GM23338 (cell line): ENCODE measurements around the gene GRIK4. TPM values are rescaled to one million over a fixed set of nuclear protein-coding genes. Genes with fewer than 3 reads are reported as not detected.

Experiments
- ATAC-seq: fragments of 200-7000 bp; cut with Tn5 transposase; 3 replicates; pipeline ENCODE4 v1.9.1; 2020
- DNase-seq: peaks from one replicate; pipeline ENCODE4 v3.0.0-alpha.2; 2015; ENCODE audit warnings: low spot score
- H2AFZ ChIP-seq: fragments of 200-600 bp; sonication (generic); 2 replicates; pipeline ENCODE4 v1.8.0; 2016; ENCODE audit warnings: antibody characterized with exemption, mild to moderate bottlenecking, moderate library complexity
- H3F3A ChIP-seq: fragments of 200-600 bp; sonication (generic); replicated peaks from 2 replicates; pipeline ENCODE4 v1.8.0; 2017; ENCODE audit warnings: antibody characterized with exemption, mixed run types, low read depth
- H3K27ac ChIP-seq: fragments of 200-600 bp; sonication (generic); 2 replicates; pipeline ENCODE4 v1.6.1; 2016; ENCODE audit warnings: low read depth
- H3K27me3 ChIP-seq: fragments of 200-600 bp; sonication (generic); 2 replicates; pipeline ENCODE4 v1.8.0; 2016; ENCODE audit warnings: mild to moderate bottlenecking, mixed run types, moderate library complexity; ENCODE audit not compliant: insufficient read depth
- H3K36me3 ChIP-seq: fragments of 200-600 bp; sonication (generic); 2 replicates; pipeline ENCODE4 v1.8.0; 2016; ENCODE audit warnings: mild to moderate bottlenecking; ENCODE audit not compliant: insufficient read depth
- H3K4me1 ChIP-seq: fragments of 200-600 bp; sonication (generic); 2 replicates; pipeline ENCODE4 v1.8.0; 2016; ENCODE audit warnings: mild to moderate bottlenecking, moderate library complexity; ENCODE audit not compliant: insufficient read depth
- H3K4me2 ChIP-seq: fragments of 200-600 bp; sonication (generic); 2 replicates; pipeline ENCODE4 v1.7.1; 2017; ENCODE audit warnings: mixed run types
- H3K4me3 ChIP-seq: fragments of 200-600 bp; sonication (generic); 2 replicates; pipeline ENCODE4 v1.6.1; 2016; ENCODE audit warnings: mixed run types
- H3K79me2 ChIP-seq: fragments of 200-600 bp; sonication (generic); replicated peaks from 2 replicates; pipeline ENCODE4 v1.8.0; 2017; ENCODE audit warnings: mild to moderate bottlenecking; ENCODE audit not compliant: insufficient read depth
- H3K9me2 ChIP-seq: fragments of 200-600 bp; sonication (generic); 2 replicates; pipeline ENCODE4 v1.8.0; 2017; ENCODE audit not compliant: insufficient read depth
- H4K20me1 ChIP-seq: fragments of 200-600 bp; sonication (generic); replicated peaks from 2 replicates; pipeline ENCODE4 v1.8.0; 2017; ENCODE audit warnings: mild to moderate bottlenecking; ENCODE audit not compliant: insufficient read depth
- H3K27ac Mint-ChIP-seq: 2 replicates; pipeline ENCODE4 v1.8.0; 2020; ENCODE audit warnings: inconsistent platforms, mild to moderate bottlenecking, moderate library complexity, mixed read lengths
- H3K27me3 Mint-ChIP-seq: 3 replicates; pipeline ENCODE4 v1.8.0; 2022; ENCODE audit warnings: low read depth, mild to moderate bottlenecking, moderate library complexity, mixed read lengths, inconsistent platforms; ENCODE audit not compliant: insufficient read depth, poor library complexity
- H3K36me3 Mint-ChIP-seq: 3 replicates; pipeline ENCODE4 v1.8.0; 2021; ENCODE audit warnings: low read depth, mild to moderate bottlenecking, inconsistent platforms, moderate library complexity, mixed read lengths
- H3K4me1 Mint-ChIP-seq: 3 replicates; pipeline ENCODE4 v1.8.0; 2020; ENCODE audit warnings: mild to moderate bottlenecking, inconsistent platforms, mixed read lengths
- H3K4me3 Mint-ChIP-seq: 3 replicates; pipeline ENCODE4 v1.8.0; 2021; ENCODE audit warnings: moderate library complexity, mild to moderate bottlenecking, inconsistent platforms, mixed read lengths
- H3K9me3 Mint-ChIP-seq: 3 replicates; pipeline ENCODE4 v1.8.0; 2020; ENCODE audit warnings: moderate library complexity, mild to moderate bottlenecking, inconsistent platforms, mixed read lengths
- CREB1 ChIP-seq: fragments of 250-450 bp; sonication (Bioruptor Pico); IDR thresholded peaks from 2 replicates; pipeline ENCODE4 v1.5.0; 2020; ENCODE audit warnings: low read depth, mild to moderate bottlenecking, moderate library complexity
- JUNB ChIP-seq: IDR thresholded peaks from one replicate; pipeline ENCODE4 v1.6.1; 2016; ENCODE audit warnings: antibody characterized with exemption; ENCODE audit not compliant: unreplicated experiment
- ZNF114 ChIP-seq: fragments of 250-450 bp; sonication (Bioruptor Pico); IDR thresholded peaks from 2 replicates; pipeline ENCODE4 v1.5.0; 2020; ENCODE audit warnings: mild to moderate bottlenecking, moderate library complexity
- polyA plus RNA-seq: library from polyadenylated mRNA; unstranded; fragments of >200 nt; fragmentation: Nextera tagmentation; extraction: Ambion mirVana; gene quantifications from 2 replicates; pipeline ENCODE4 v1.2.1, GENCODE V29; 2016
- total RNA-seq: library from RNA; depleted of rRNA; stranded (reverse); fragments of >200 nt; shearing (Covaris generic); gene quantifications from 2 replicates; pipeline ENCODE4 v1.2.3, GENCODE V29; 2014
- TF ChIP-seq, protein P1 (sequence below): fragments of 250-450 bp; sonication (Bioruptor Pico); IDR thresholded peaks from 2 replicates; pipeline ENCODE4 v1.5.0; 2020; ENCODE audit warnings: mild to moderate bottlenecking, moderate library complexity
- TF ChIP-seq, protein P2 (sequence below), 2 experiments: fragments of 200-600 bp in 1 of 2; sonication (generic) in 1 of 2; conservative IDR thresholded peaks; 2 replicates each; pipeline versions ENCODE4 v1.5.1 to v1.6.1; 2016 to 2017; ENCODE audit warnings: antibody characterized with exemption in 2 of 2, low read depth in 2 of 2, mild to moderate bottlenecking in 2 of 2, moderate library complexity in 1 of 2
- TF ChIP-seq, protein P3 (sequence below): IDR thresholded peaks from one replicate; pipeline ENCODE4 v1.6.1; 2018; ENCODE audit warnings: antibody characterized with exemption; ENCODE audit not compliant: unreplicated experiment
- TF ChIP-seq, protein P4 (sequence below): IDR thresholded peaks from 2 replicates; pipeline ENCODE4 v1.6.1; 2016; ENCODE audit warnings: antibody characterized with exemption

The GRIK4 gene
- total and polyA plus RNA-seq, 2 experiments from 2014 or later, result 0.63 to 2.2 TPM

DNA sequence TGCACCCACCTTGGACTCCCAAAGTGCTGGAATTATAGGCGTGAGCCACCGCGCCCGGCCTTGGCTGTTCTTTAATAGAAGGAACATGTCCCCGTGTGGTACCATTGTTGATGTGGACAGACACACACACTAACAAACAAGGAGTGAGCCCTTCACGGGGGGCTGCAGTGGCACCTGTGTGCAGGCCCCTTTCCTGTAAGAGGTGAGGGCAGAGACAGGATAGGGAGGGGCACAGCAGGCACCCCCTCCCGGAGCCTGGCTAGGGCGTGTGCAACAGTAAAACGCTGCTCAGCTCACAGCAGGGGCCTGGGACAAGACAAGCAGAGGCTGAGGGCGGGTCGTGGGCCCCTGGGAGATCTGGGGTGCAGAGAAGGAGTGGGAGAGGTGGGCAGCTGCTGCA lies 37.8 kb downstream of the GRIK4 start (continued):
- TF ChIP-seq, protein P1, sequence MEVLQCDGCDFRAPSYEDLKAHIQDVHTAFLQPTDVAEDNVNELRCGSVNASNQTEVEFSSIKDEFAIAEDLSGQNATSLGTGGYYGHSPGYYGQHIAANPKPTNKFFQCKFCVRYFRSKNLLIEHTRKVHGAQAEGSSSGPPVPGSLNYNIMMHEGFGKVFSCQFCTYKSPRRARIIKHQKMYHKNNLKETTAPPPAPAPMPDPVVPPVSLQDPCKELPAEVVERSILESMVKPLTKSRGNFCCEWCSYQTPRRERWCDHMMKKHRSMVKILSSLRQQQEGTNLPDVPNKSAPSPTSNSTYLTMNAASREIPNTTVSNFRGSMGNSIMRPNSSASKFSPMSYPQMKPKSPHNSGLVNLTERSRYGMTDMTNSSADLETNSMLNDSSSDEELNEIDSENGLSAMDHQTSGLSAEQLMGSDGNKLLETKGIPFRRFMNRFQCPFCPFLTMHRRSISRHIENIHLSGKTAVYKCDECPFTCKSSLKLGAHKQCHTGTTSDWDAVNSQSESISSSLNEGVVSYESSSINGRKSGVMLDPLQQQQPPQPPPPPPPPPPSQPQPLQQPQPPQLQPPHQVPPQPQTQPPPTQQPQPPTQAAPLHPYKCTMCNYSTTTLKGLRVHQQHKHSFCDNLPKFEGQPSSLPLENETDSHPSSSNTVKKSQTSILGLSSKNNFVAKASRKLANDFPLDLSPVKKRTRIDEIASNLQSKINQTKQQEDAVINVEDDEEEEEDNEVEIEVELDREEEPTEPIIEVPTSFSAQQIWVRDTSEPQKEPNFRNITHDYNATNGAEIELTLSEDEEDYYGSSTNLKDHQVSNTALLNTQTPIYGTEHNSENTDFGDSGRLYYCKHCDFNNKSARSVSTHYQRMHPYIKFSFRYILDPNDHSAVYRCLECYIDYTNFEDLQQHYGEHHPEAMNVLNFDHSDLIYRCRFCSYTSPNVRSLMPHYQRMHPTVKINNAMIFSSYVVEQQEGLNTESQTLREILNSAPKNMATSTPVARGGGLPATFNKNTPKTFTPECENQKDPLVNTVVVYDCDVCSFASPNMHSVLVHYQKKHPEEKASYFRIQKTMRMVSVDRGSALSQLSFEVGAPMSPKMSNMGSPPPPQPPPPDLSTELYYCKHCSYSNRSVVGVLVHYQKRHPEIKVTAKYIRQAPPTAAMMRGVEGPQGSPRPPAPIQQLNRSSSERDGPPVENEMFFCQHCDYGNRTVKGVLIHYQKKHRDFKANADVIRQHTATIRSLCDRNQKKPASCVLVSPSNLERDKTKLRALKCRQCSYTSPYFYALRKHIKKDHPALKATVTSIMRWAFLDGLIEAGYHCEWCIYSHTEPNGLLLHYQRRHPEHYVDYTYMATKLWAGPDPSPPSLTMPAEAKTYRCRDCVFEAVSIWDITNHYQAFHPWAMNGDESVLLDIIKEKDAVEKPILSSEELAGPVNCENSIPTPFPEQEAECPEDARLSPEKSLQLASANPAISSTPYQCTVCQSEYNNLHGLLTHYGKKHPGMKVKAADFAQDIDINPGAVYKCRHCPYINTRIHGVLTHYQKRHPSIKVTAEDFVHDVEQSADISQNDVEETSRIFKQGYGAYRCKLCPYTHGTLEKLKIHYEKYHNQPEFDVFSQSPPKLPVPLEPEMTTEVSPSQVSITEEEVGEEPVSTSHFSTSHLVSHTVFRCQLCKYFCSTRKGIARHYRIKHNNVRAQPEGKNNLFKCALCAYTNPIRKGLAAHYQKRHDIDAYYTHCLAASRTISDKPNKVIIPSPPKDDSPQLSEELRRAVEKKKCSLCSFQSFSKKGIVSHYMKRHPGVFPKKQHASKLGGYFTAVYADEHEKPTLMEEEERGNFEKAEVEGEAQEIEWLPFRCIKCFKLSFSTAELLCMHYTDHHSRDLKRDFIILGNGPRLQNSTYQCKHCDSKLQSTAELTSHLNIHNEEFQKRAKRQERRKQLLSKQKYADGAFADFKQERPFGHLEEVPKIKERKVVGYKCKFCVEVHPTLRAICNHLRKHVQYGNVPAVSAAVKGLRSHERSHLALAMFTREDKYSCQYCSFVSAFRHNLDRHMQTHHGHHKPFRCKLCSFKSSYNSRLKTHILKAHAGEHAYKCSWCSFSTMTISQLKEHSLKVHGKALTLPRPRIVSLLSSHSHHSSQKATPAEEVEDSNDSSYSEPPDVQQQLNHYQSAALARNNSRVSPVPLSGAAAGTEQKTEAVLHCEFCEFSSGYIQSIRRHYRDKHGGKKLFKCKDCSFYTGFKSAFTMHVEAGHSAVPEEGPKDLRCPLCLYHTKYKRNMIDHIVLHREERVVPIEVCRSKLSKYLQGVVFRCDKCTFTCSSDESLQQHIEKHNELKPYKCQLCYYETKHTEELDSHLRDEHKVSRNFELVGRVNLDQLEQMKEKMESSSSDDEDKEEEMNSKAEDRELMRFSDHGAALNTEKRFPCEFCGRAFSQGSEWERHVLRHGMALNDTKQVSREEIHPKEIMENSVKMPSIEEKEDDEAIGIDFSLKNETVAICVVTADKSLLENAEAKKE (CRISPR knock-in tag), result no peak
- TF ChIP-seq, protein P2, sequence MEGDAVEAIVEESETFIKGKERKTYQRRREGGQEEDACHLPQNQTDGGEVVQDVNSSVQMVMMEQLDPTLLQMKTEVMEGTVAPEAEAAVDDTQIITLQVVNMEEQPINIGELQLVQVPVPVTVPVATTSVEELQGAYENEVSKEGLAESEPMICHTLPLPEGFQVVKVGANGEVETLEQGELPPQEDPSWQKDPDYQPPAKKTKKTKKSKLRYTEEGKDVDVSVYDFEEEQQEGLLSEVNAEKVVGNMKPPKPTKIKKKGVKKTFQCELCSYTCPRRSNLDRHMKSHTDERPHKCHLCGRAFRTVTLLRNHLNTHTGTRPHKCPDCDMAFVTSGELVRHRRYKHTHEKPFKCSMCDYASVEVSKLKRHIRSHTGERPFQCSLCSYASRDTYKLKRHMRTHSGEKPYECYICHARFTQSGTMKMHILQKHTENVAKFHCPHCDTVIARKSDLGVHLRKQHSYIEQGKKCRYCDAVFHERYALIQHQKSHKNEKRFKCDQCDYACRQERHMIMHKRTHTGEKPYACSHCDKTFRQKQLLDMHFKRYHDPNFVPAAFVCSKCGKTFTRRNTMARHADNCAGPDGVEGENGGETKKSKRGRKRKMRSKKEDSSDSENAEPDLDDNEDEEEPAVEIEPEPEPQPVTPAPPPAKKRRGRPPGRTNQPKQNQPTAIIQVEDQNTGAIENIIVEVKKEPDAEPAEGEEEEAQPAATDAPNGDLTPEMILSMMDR (conservative IDR thresholded peaks at IDR 0.05; ENCODE audit: low read depth in 2 of 2), result no peak
- no peak for TF ChIP-seq ZNF114 (CRISPR knock-in tag)

DNA sequence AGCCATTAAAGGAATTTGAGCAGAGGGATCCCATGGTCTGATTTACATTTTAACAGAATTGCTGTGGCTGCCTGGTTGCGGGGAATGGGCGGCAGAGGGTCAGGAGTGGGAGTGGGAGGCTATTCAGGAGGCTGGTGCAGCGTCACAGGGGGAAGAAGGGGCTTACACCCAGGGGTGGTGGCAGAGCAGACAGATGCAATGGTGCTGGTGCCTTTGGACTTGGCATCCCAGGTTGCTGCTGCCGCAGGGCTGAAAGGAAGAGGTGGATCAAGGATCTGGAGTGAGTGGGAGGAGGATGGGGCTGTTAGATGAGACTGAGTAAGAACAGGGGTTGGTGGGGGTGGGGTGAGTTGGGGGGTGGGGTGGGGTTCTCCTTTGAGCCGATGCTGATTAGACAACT lies 38.5 kb downstream of the GRIK4 start:
- ATAC-seq, result no peak; the same call in 2 of the 3 replicates
- H3F3A ChIP-seq, result peaks cover 9% of the 10 kb centered on the region

More for the DNA sequence above, 38.5 kb downstream of the GRIK4 start:
- H3K4me3 ChIP-seq, result no peak overlapping the region
- Mint-ChIP-seq H3K27me3 (peaks cover 20% of the 10 kb centered on the region), H3K4me1 (peaks cover 69% of the 10 kb centered on the region), H3K9me3 (no peaks in the 10 kb centered on the region), H3K27ac (no peak overlapping the region), H3K4me3 (no peak overlapping the region), H3K36me3 (no peaks in the 10 kb centered on the region)
- H3K4me2 ChIP-seq, result no peak overlapping the region
- H3K4me1 ChIP-seq, result peaks cover 24% of the 10 kb centered on the region
- H2AFZ ChIP-seq, result no peak overlapping the region
- no peaks in the 10 kb centered on the region for H3K27me3 ChIP-seq
- H3K9me2 ChIP-seq, result no peaks in the 10 kb centered on the region
- no peaks in the 10 kb centered on the region for H3K36me3 ChIP-seq
- TF ChIP-seq CREB1 (CRISPR knock-in tag), result no peak
- TF ChIP-seq JUNB, result no peak
- TF ChIP-seq, protein P3, sequence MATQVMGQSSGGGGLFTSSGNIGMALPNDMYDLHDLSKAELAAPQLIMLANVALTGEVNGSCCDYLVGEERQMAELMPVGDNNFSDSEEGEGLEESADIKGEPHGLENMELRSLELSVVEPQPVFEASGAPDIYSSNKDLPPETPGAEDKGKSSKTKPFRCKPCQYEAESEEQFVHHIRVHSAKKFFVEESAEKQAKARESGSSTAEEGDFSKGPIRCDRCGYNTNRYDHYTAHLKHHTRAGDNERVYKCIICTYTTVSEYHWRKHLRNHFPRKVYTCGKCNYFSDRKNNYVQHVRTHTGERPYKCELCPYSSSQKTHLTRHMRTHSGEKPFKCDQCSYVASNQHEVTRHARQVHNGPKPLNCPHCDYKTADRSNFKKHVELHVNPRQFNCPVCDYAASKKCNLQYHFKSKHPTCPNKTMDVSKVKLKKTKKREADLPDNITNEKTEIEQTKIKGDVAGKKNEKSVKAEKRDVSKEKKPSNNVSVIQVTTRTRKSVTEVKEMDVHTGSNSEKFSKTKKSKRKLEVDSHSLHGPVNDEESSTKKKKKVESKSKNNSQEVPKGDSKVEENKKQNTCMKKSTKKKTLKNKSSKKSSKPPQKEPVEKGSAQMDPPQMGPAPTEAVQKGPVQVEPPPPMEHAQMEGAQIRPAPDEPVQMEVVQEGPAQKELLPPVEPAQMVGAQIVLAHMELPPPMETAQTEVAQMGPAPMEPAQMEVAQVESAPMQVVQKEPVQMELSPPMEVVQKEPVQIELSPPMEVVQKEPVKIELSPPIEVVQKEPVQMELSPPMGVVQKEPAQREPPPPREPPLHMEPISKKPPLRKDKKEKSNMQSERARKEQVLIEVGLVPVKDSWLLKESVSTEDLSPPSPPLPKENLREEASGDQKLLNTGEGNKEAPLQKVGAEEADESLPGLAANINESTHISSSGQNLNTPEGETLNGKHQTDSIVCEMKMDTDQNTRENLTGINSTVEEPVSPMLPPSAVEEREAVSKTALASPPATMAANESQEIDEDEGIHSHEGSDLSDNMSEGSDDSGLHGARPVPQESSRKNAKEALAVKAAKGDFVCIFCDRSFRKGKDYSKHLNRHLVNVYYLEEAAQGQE, result no peak
- TF ChIP-seq, protein P4, sequence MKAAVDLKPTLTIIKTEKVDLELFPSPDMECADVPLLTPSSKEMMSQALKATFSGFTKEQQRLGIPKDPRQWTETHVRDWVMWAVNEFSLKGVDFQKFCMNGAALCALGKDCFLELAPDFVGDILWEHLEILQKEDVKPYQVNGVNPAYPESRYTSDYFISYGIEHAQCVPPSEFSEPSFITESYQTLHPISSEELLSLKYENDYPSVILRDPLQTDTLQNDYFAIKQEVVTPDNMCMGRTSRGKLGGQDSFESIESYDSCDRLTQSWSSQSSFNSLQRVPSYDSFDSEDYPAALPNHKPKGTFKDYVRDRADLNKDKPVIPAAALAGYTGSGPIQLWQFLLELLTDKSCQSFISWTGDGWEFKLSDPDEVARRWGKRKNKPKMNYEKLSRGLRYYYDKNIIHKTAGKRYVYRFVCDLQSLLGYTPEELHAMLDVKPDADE, result no peak
- DNase-seq, result no peak
- no peak overlapping the region for H3K27ac ChIP-seq
- H4K20me1 ChIP-seq, result no peaks in the 10 kb centered on the region
- H3K79me2 ChIP-seq, result no peaks in the 10 kb centered on the region
